Right atrium auricular region (tissue), 2 donors: ENCODE measurements around the gene CPS1. TPM values are rescaled to one million over a fixed set of nuclear protein-coding genes. Genes with fewer than 3 reads are reported as not detected.

Source experiments
- DNase-seq: peaks from one replicate; pipeline ENCODE4 v3.0.0-alpha.2; 2019; ENCODE audit warnings: low spot score
- H3K27ac ChIP-seq, 2 donors: fragments of 200-600 bp; sonication (generic); 1 replicate in 1 of 2; 2 replicates in 1 of 2; pipeline ENCODE4 v1.5.1; 2016 to 2019
- H3K27me3 ChIP-seq, 2 donors: fragments of 200-600 bp; sonication (generic); one replicate each; pipeline versions ENCODE4 v1.5.1 to v1.6.0; 2017 to 2019
- H3K36me3 ChIP-seq: fragments of 200-600 bp; sonication (generic); one replicate; pipeline ENCODE4 v1.5.1; 2016
- H3K4me1 ChIP-seq, 2 donors: fragments of 200-600 bp; sonication (generic); one replicate each; pipeline versions ENCODE4 v1.5.1 to v1.6.0; 2017 to 2019
- H3K4me3 ChIP-seq, 2 donors: fragments of 200-600 bp; sonication (generic); 1 replicate in 1 of 2; 2 replicates in 1 of 2; pipeline ENCODE4 v1.5.1; 2017 to 2019; ENCODE audit warnings: mild to moderate bottlenecking in 1 of 2, moderate library complexity in 1 of 2
- H3K9me3 ChIP-seq, 2 donors: fragments of 200-600 bp; sonication (generic); one replicate each; pipeline ENCODE4 v1.5.1; 2019
- CTCF ChIP-seq, 2 donors: fragments of 200-600 bp; sonication (generic); IDR thresholded peaks; one replicate each; pipeline ENCODE4 v1.5.1; 2019; ENCODE audit warnings: antibody characterized with exemption in 2 of 2
- total RNA-seq, 2 donors: library from RNA; depleted of rRNA; stranded (reverse); fragments of >200 nt; gene quantifications; one replicate each; pipeline ENCODE4 v1.1.0, GENCODE V29; 2016

Gene CPS1
- total RNA-seq, 2 donors from 2014 or later = 1.9 to 2.2 TPM

GRCh38 chr2:210681491-210681890, 125.1 kb downstream of the CPS1 start:
- Histone ChIP-seq H3K9me3 (no peaks in the 10 kb centered on the region), H3K27ac (no peak overlapping the region), H3K27me3 (no peaks in the 10 kb centered on the region), H3K4me1 (no peaks in the 10 kb centered on the region), H3K4me3 (no peak overlapping the region), H3K36me3 (no peaks in the 10 kb centered on the region)
- DNase-seq = no peak
- TF ChIP-seq CTCF (IDR thresholded peaks at IDR 0.05) = no peak

DNA sequence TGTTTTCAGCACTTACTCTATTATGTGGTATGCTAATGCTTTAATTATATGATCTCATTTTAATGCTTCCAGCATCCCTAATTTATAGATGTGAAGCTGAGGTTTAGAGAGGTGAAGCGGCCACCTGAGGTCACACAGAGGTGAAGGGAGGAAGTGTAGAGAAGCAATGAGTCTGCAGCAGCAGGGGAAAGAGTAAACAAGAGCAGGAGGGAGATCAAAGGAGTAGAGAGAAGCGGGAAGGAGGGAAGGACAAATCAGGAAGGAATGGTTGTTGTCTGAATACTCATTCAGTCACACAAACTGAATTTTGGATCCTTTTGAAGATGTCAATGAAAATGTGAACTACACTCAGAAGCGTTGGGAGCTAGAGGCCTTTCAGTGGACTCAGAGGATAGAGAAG, 130.0 kb downstream of the CPS1 start:
- TF ChIP-seq CTCF (IDR thresholded peaks at IDR 0.05) = no peak
- no peak overlapping the region for H3K27ac ChIP-seq
- H3K4me3 ChIP-seq = no peak overlapping the region
- peaks cover 0 to 7% of the 10 kb centered on the region in 2 donors for H3K4me1 ChIP-seq
- H3K36me3 ChIP-seq = no peaks in the 10 kb centered on the region
- no peaks in the 10 kb centered on the region for H3K27me3 ChIP-seq
- no peaks in the 10 kb centered on the region for H3K9me3 ChIP-seq
- DNase-seq = no peak

GRCh38 chr2:210687786-210688470, 131.5 kb downstream of the CPS1 start:
- Histone ChIP-seq H3K36me3 (no peaks in the 10 kb centered on the region), H3K4me3 (no peak overlapping the region), H3K4me1 (peaks cover 0 to 7% of the 10 kb centered on the region in 2 donors), H3K27me3 (no peaks in the 10 kb centered on the region), H3K9me3 (no peaks in the 10 kb centered on the region), H3K27ac (no peak overlapping the region)
- no peak for DNase-seq
- no peak for TF ChIP-seq CTCF (IDR thresholded peaks at IDR 0.05)

DNA sequence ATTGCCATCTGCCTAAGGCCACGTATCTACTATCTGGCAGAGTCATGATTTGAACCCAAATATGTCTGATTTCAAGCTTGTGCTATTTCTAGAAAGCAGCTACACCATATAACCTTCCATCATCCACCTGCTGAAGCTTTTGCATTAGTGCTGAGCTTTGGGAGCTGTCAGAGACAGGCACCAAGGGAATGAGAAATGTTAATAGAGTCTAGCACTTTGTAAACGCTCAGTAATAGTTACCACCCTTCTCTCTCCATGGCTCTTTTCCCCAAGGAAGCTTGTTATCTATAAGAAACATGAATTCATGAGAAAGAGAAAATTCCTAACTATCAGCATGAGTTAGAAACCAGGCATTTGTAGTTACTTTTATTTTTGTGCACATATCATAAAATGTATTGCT, 151.5 kb downstream of the CPS1 start:
- H3K4me3 ChIP-seq = no peak overlapping the region
- no peaks in the 10 kb centered on the region for H3K27me3 ChIP-seq
- H3K9me3 ChIP-seq = no peaks in the 10 kb centered on the region
- no peak for DNase-seq
- no peaks in the 10 kb centered on the region for H3K36me3 ChIP-seq
- H3K27ac ChIP-seq = no peak overlapping the region
- H3K4me1 ChIP-seq = no peaks in the 10 kb centered on the region
- no peak for TF ChIP-seq CTCF (IDR thresholded peaks at IDR 0.05)

GRCh38 chr2:210713122-210713521, 156.7 kb downstream of the CPS1 start:
- Histone ChIP-seq H3K27ac (no peak overlapping the region), H3K4me3 (no peak overlapping the region), H3K36me3 (no peaks in the 10 kb centered on the region), H3K27me3 (no peaks in the 10 kb centered on the region), H3K9me3 (no peaks in the 10 kb centered on the region), H3K4me1 (no peaks in the 10 kb centered on the region)
- no peak for DNase-seq
- TF ChIP-seq CTCF (IDR thresholded peaks at IDR 0.05) = no peak

GRCh38 chr2:210715560-210716082, 159.2 kb downstream of the CPS1 start:
- TF ChIP-seq CTCF (IDR thresholded peaks at IDR 0.05) = no peak
- H3K36me3 ChIP-seq = no peaks in the 10 kb centered on the region
- DNase-seq = no peak

More at GRCh38 chr2:210715560-210716082, 159.2 kb downstream of the CPS1 start:
- Histone ChIP-seq H3K27ac (no peak overlapping the region), H3K4me3 (no peak overlapping the region), H3K27me3 (no peaks in the 10 kb centered on the region), H3K9me3 (no peaks in the 10 kb centered on the region), H3K4me1 (no peaks in the 10 kb centered on the region)
